Esophagus squamous epithelium (tissue), 5 donors: ENCODE results near the gene SLC25A48. TPM values are rescaled to one million over a fixed set of nuclear protein-coding genes. Genes with fewer than 3 reads are reported as not detected.

Experiments
- DNase-seq: peaks from one replicate; lab custom pipeline; 2025; lab: John Stamatoyannopoulos, UW
- H3K27ac ChIP-seq, 4 donors: fragments of 200-600 bp; sonication (generic); one replicate each; pipeline ENCODE4 v1.5.1; 2016 to 2019; ENCODE audit warnings: mild to moderate bottlenecking in 1 of 4
- H3K27me3 ChIP-seq, 4 donors: fragments of 200-600 bp; sonication (generic); 1 replicate in 3 of 4; 2 replicates in 1 of 4; pipeline versions ENCODE4 v1.5.1 to v1.6.0; 2017 to 2021; ENCODE audit warnings: antibody characterized with exemption in 1 of 4
- H3K36me3 ChIP-seq, 3 donors: fragments of 200-600 bp; sonication (generic); one replicate each; pipeline ENCODE4 v1.5.1; 2016 to 2019
- H3K4me1 ChIP-seq, 3 donors: fragments of 200-600 bp; sonication (generic); one replicate each; pipeline ENCODE4 v1.5.1; 2017 to 2019
- H3K4me3 ChIP-seq, 4 donors: fragments of 200-600 bp; sonication (generic); 1 replicate in 3 of 4; 2 replicates in 1 of 4; pipeline ENCODE4 v1.5.1; 2016 to 2019; ENCODE audit warnings: mild to moderate bottlenecking in 2 of 4, moderate library complexity in 1 of 4
- H3K9me3 ChIP-seq, 3 donors: fragments of 200-600 bp; sonication (generic); one replicate each; pipeline ENCODE4 v1.5.1; 2016 to 2019
- CTCF ChIP-seq, 6 experiments: fragments of 450-650 bp in 4 of 6; fragments of 200-600 bp in 2 of 6; sonication (generic) in 2 of 6; IDR thresholded peaks; one replicate each; pipeline ENCODE4 v1.5.1; 2016 to 2019; ENCODE audit warnings: antibody characterized with exemption in 6 of 6, mild to moderate bottlenecking in 4 of 6, moderate library complexity in 4 of 6
- POLR2A ChIP-seq, 4 donors: fragments of 450-650 bp; IDR thresholded peaks; one replicate each; pipeline ENCODE4 v1.6.1; 2017; ENCODE audit warnings: antibody characterized with exemption in 4 of 4, mild to moderate bottlenecking in 4 of 4, moderate library complexity in 3 of 4
- WGBS, 2 donors: methylation state at CpG; one replicate each; pipeline ENCODE4 v1.1.5; 2018; 5-methylcytosine and 5-hydroxymethylcytosine counted together
- intact Hi-C: fragments of 100-400 bp; cut with DNase I; formaldehyde crosslinking; loops from one replicate; pipeline ENCODE4 v1.15.0; 2022
- total RNA-seq, 4 donors: library from RNA; depleted of rRNA; stranded (reverse); fragments of >200 nt; gene quantifications; one replicate each; pipeline ENCODE4 v1.1.0, GENCODE V29; 2016
- donor health status: DM: yes; HTN: yes; CAD: no.

Gene SLC25A48
- total RNA-seq, 4 donors from 2014 or later: 0.19 to 1.3 (median 0.48) TPM

- peaks cover 0 to 14% (median 6%) of the 10 kb centered on the region in 3 donors for H3K4me1 ChIP-seq
- no peak overlapping the region for H3K27ac ChIP-seq
- no peak overlapping the region for H3K4me3 ChIP-seq
- no peaks in the 10 kb centered on the region for H3K36me3 ChIP-seq
- peaks cover 0 to 28% (median 0%) of the 10 kb centered on the region in 4 donors for H3K27me3 ChIP-seq
- 60 to 70% methylated on average over 1 to 2 of the region's 12 CpGs for WGBS, 2 donors
- intact Hi-C loops: loop anchor here (5.0 to 10.0 kb wide), 2 partner anchors 91 to 358 kb away; no protein-coding TSS in a partner anchor
- no peak for DNase-seq
- TF ChIP-seq CTCF (IDR thresholded peaks at IDR 0.05) (no peak), POLR2A (IDR thresholded peaks at IDR 0.05) (no peak)
- no peaks in the 10 kb centered on the region for H3K9me3 ChIP-seq
Observed at GRCh38 chr5:135825373-135826220, 8.9 kb upstream of the SLC25A48 start.

- WGBS, 2 donors: 100% methylated on average over 1 of the region's 3 CpGs; no CpG with 5 or more reads in 1 of the 2 donors
- Histone ChIP-seq H3K27ac (no peak overlapping the region), H3K4me1 (peaks cover 0 to 14% (median 6%) of the 10 kb centered on the region in 3 donors), H3K36me3 (no peaks in the 10 kb centered on the region), H3K4me3 (no peak overlapping the region), H3K27me3 (peaks cover 0 to 31% (median 0%) of the 10 kb centered on the region in 4 donors), H3K9me3 (no peaks in the 10 kb centered on the region)
- TF ChIP-seq POLR2A (IDR thresholded peaks at IDR 0.05) (no peak), CTCF (IDR thresholded peaks at IDR 0.05) (no peak)
- intact Hi-C loops: loop anchor here (5.0 to 10.0 kb wide), 2 partner anchors 91 to 359 kb away; no protein-coding TSS in a partner anchor
- no peak for DNase-seq
Observed at GRCh38 chr5:135826221-135826525, 8.3 kb upstream of the SLC25A48 start.

GRCh38 chr5:135826994-135827671 lies 7.3 kb upstream of the SLC25A48 start:
- TF ChIP-seq POLR2A (IDR thresholded peaks at IDR 0.05) (no peak), CTCF (IDR thresholded peaks at IDR 0.05) (no peak)
- 26 to 77% methylated on average over 4 to 8 of the region's 8 CpGs for WGBS, 2 donors
- Histone ChIP-seq H3K4me1 (peaks cover 0 to 4% (median under 1%) of the 10 kb centered on the region in 3 donors), H3K36me3 (no peaks in the 10 kb centered on the region), H3K4me3 (no peak overlapping the region), H3K27me3 (peaks cover 0 to 39% (median 0%) of the 10 kb centered on the region in 4 donors), H3K9me3 (no peaks in the 10 kb centered on the region), H3K27ac (no peak overlapping the region)
- intact Hi-C loops: loop anchor here (5.0 to 10.0 kb wide), 2 partner anchors 92 to 360 kb away; no protein-coding TSS in a partner anchor
- no peak for DNase-seq

- Histone ChIP-seq H3K27me3 (peaks cover 0 to 50% (median 0%) of the 10 kb centered on the region in 4 donors), H3K27ac (no peak overlapping the region), H3K9me3 (no peaks in the 10 kb centered on the region), H3K4me3 (no peak overlapping the region), H3K4me1 (no peaks in the 10 kb centered on the region), H3K36me3 (no peaks in the 10 kb centered on the region)
- intact Hi-C loops: loop anchor here (5.0 to 10.0 kb wide), 2 partner anchors 93 to 361 kb away; no protein-coding TSS in a partner anchor
- no peak for TF ChIP-seq POLR2A (IDR thresholded peaks at IDR 0.05)
- TF ChIP-seq CTCF (IDR thresholded peaks at IDR 0.05): no peak
- 50 to 60% methylated on average over 2 to 4 of the region's 10 CpGs for WGBS, 2 donors
- no peak for DNase-seq
Observed at GRCh38 chr5:135827965-135828781, 6.3 kb upstream of the SLC25A48 start.
